HEK293T (cell line): Measurements from ENCODE around the gene THSD7B.

Experiments used
- FOXA1 ChIP-seq: fragments of 450-650 bp; IDR thresholded peaks from 2 replicates; pipeline ENCODE4 v1.6.1; 2016; ENCODE audit warnings: mild to moderate bottlenecking
- FOXM1 ChIP-seq: fragments of 450-650 bp; IDR thresholded peaks from 2 replicates; pipeline ENCODE4 v1.6.1; 2017; ENCODE audit warnings: mild to moderate bottlenecking, borderline replicate concordance
- L3MBTL2 ChIP-seq: fragments of 450-650 bp; conservative IDR thresholded peaks from 2 replicates; pipeline ENCODE4 v1.6.1; 2016; ENCODE audit warnings: mild to moderate bottlenecking
- NFRKB ChIP-seq: fragments of 450-650 bp; IDR thresholded peaks from 2 replicates; pipeline ENCODE4 v1.6.1; 2016; ENCODE audit warnings: mild to moderate bottlenecking, moderate library complexity
- SP1 ChIP-seq: fragments of 450-650 bp; IDR thresholded peaks from 2 replicates; pipeline ENCODE4 v1.6.1; 2017
- SUZ12 ChIP-seq: fragments of 450-650 bp; IDR thresholded peaks from 2 replicates; pipeline ENCODE4 v1.6.1; 2016; ENCODE audit warnings: mild to moderate bottlenecking
- TARDBP ChIP-seq: fragments of 450-650 bp; IDR thresholded peaks from 2 replicates; pipeline ENCODE4 v1.6.1; 2016

DNA sequence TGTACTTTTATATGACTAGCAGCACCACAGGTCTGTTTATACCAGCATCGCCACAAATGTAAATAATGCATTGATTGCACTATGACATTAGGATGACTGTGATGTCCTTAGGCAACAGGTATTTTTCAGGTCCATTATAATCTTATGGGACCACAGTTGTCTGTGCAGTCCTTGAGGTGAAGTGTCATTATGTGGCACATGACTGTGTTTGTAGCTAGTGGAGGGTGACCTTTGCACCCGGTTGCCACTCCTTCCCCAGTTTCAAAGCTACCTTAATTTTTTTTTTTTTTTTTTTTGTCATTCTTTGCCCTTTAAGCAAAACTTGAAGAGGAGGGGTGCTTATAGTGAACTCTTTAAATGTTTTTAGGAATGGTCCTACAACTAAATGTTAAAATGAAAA is 386.4 kb downstream of the THSD7B start:
- no peak for TF ChIP-seq SP1
- TF ChIP-seq NFRKB = no peak
- no peak for TF ChIP-seq FOXA1
- TF ChIP-seq FOXM1 = no peak
- no peak for TF ChIP-seq SUZ12
- no peak for TF ChIP-seq L3MBTL2
- TF ChIP-seq TARDBP = no peak
